GM12878 (cell line): ENCODE results near the gene IL4I1. TPM values are rescaled to one million over a fixed set of nuclear protein-coding genes. Genes with fewer than 3 reads are reported as not detected.

Source experiments
- ATAC-seq: fragments of 200-7000 bp; cut with Tn5 transposase; 3 replicates; pipeline ENCODE4 v1.9.1; 2020; ENCODE audit warnings: mild to moderate bottlenecking, moderate library complexity
- BruUV-seq: library from RNA; stranded (reverse); fragments of 400-500 nt; replicated peaks from 2 replicates; lab custom pipeline; 2021; lab: Mats Ljungman, UMichigan
- CTCF ChIA-PET: fragments of 300-600 bp; sonication (Branson Sonifier 250); formaldehyde crosslinking; extraction: SDS; loops from one replicate; lab custom pipeline; 2021; ENCODE audit warnings: inconsistent platforms; lab: Yijun Ruan, JAX
- POLR2A ChIA-PET: fragments of 350-600 bp; formaldehyde crosslinking; extraction: SDS; loops from one replicate; lab custom pipeline; 2021; ENCODE audit warnings: inconsistent platforms; lab: Charles Lee
- RAD21 ChIA-PET: fragments of 300-600 bp; sonication (Branson Sonifier 250); formaldehyde crosslinking; loops from one replicate; lab custom pipeline; 2023; ENCODE audit warnings: antibody characterized with exemption; ENCODE audit not compliant: unreplicated experiment; lab: Charles Lee
- SMC1A ChIA-PET: fragments of 300-600 bp; sonication (Branson Sonifier 250); formaldehyde crosslinking; loops from one replicate; lab custom pipeline; 2023; ENCODE audit not compliant: unreplicated experiment, uncharacterized antibody; lab: Charles Lee
- DNase-seq: peaks from one replicate; pipeline ENCODE4 v3.0.0-alpha.2; 2011; ENCODE audit warnings: low read depth, low spot score
- FAIRE-seq: peaks from 3 replicates; lab custom pipeline; 2011; peaks lifted over from hg19 to GRCh38; lab: Jason Lieb, UNC
- H2AFZ ChIP-seq: 2 replicates; pipeline ENCODE4 v1.6.0; 2011; ENCODE audit warnings: low read depth, low read length, control low read depth; ENCODE audit not compliant: control insufficient read depth
- H3K27ac ChIP-seq: 2 replicates; pipeline ENCODE4 v1.5.1; 2011; ENCODE audit warnings: control low read depth; ENCODE audit not compliant: control insufficient read depth, insufficient read depth
- H3K27me3 ChIP-seq, 2 experiments: replicated peaks in 1 of 2; 2 replicates each; pipeline versions ENCODE4 v1.6.0 to v1.6.1; 2011; ENCODE audit warnings: low read length in 1 of 2; ENCODE audit not compliant: control insufficient read depth in 2 of 2, insufficient read depth in 2 of 2
- H3K36me3 ChIP-seq, 2 experiments: 2 replicates each; pipeline ENCODE4 v1.5.1; 2011; ENCODE audit warnings: low read length in 1 of 2; ENCODE audit not compliant: control insufficient read depth in 2 of 2, insufficient read depth in 2 of 2
- H3K4me1 ChIP-seq: 2 replicates; pipeline ENCODE4 v1.6.1; 2011; ENCODE audit warnings: mild to moderate bottlenecking, low read length, moderate library complexity, mixed read lengths; ENCODE audit not compliant: control insufficient read depth, insufficient read depth
- H3K4me2 ChIP-seq: 2 replicates; pipeline ENCODE4 v1.6.0; 2011; ENCODE audit warnings: control low read depth; ENCODE audit not compliant: control insufficient read depth, insufficient read depth
- H3K4me3 ChIP-seq: fragments of 200-600 bp; sonication (generic); 2 replicates; pipeline ENCODE4 v1.5.1; 2016
- H3K79me2 ChIP-seq: 2 replicates; pipeline ENCODE4 v1.6.0; 2011; ENCODE audit warnings: low read length; ENCODE audit not compliant: control insufficient read depth, insufficient read depth
- H3K9ac ChIP-seq: 2 replicates; pipeline ENCODE4 v1.8.0; 2011; ENCODE audit warnings: low read length, control low read depth, mixed read lengths; ENCODE audit not compliant: control insufficient read depth, insufficient read depth
- H3K9me3 ChIP-seq: replicated peaks from 3 replicates; pipeline ENCODE4 v1.5.1; 2011; ENCODE audit warnings: mild to moderate bottlenecking, low read length; ENCODE audit not compliant: control insufficient read depth, insufficient read depth
- H4K20me1 ChIP-seq: 2 replicates; pipeline ENCODE4 v1.6.0; 2011; ENCODE audit not compliant: control insufficient read depth, insufficient read depth
- BRCA1 ChIP-seq: IDR thresholded peaks from 2 replicates; pipeline ENCODE4 v1.6.1; 2011; ENCODE audit warnings: low read depth, low read length, improper control_type of control experiment
- CBFB ChIP-seq: IDR thresholded peaks from 2 replicates; pipeline ENCODE4 v1.6.1; 2016; ENCODE audit warnings: antibody characterized with exemption, low read depth
- CREB1 ChIP-seq: IDR thresholded peaks from 2 replicates; pipeline ENCODE4 v1.6.1; 2012; ENCODE audit warnings: low read depth, mild to moderate bottlenecking, inconsistent platforms
- FOXK2 ChIP-seq: fragments of 450-650 bp; IDR thresholded peaks from 2 replicates; pipeline ENCODE4 v1.6.1; 2017; ENCODE audit warnings: mild to moderate bottlenecking, moderate library complexity
- HDAC2 ChIP-seq: fragments of 200-600 bp; sonication (generic); IDR thresholded peaks from 2 replicates; pipeline ENCODE4 v1.6.1; 2017
- JUNB ChIP-seq: IDR thresholded peaks from 2 replicates; pipeline ENCODE4 v1.6.1; 2016; ENCODE audit warnings: antibody characterized with exemption, mild to moderate bottlenecking
- NFXL1 ChIP-seq: fragments of 450-650 bp; IDR thresholded peaks from 2 replicates; pipeline ENCODE4 v1.6.1; 2017; ENCODE audit warnings: antibody characterized with exemption, mild to moderate bottlenecking, borderline replicate concordance
- PAX5 ChIP-seq: IDR thresholded peaks from 2 replicates; pipeline ENCODE4 v1.6.1; 2011; ENCODE audit warnings: low read depth, low read length, borderline replicate concordance
- RELB ChIP-seq: fragments of 450-650 bp; IDR thresholded peaks from 2 replicates; pipeline ENCODE4 v1.6.1; 2017; ENCODE audit warnings: low read depth, mild to moderate bottlenecking, moderate library complexity
- RUNX3 ChIP-seq: IDR thresholded peaks from 2 replicates; pipeline ENCODE4 v1.6.1; 2012; ENCODE audit warnings: low read length, inconsistent platforms
- SKIL ChIP-seq: fragments of 450-650 bp; IDR thresholded peaks from 2 replicates; pipeline ENCODE4 v1.6.1; 2017; ENCODE audit warnings: mild to moderate bottlenecking, low read depth, inconsistent platforms; ENCODE audit not compliant: poor library complexity, severe bottlenecking
- STAT1 ChIP-seq: fragments of 450-650 bp; conservative IDR thresholded peaks from 2 replicates; pipeline ENCODE4 v1.6.1; 2014; ENCODE audit warnings: antibody characterized with exemption, mild to moderate bottlenecking
- TCF3 ChIP-seq: IDR thresholded peaks from 2 replicates; pipeline ENCODE4 v1.6.1; 2012; ENCODE audit warnings: low read depth, mild to moderate bottlenecking, low read length, borderline replicate concordance; ENCODE audit not compliant: insufficient read depth
- ZBTB11 ChIP-seq: fragments of 450-650 bp; formaldehyde crosslinking; IDR thresholded peaks from 2 replicates; pipeline ENCODE4 v1.5.0; 2022; ENCODE audit warnings: mild to moderate bottlenecking, missing genetic modification characterization
- WGBS: methylation state at CpG from one replicate; pipeline ENCODE4 v1.1.6; 2016; ENCODE audit warnings: low lambda C conversion rate; ENCODE audit not compliant: insufficient replicate concordance, insufficient coverage; ENCODE audit errors: missing lambda C conversion rate; 5-methylcytosine and 5-hydroxymethylcytosine counted together
- in situ Hi-C: fragments of 300-500 bp; cut with MboI; formaldehyde crosslinking; loops from 9 replicates; pipeline ENCODE4 v1.14.3; 2018; ENCODE audit warnings: mixed read lengths
- intact Hi-C: fragments of 100-400 bp; cut with micrococcal nuclease; formaldehyde crosslinking; loops from one replicate; pipeline ENCODE4 v1.14.2; 2022; ENCODE audit not compliant: unreplicated experiment
- polyA plus RNA-seq, 11 experiments: library from polyadenylated mRNA; depleted of rRNA in 4 of 11; unstranded in 6 of 11; stranded (reverse) in 5 of 11; fragments of >200 nt; fragmentation: Nextera tagmentation in 4 of 11; fragmentation: Illumina TruSeq in 1 of 11; extraction: Ambion mirVana in 4 of 11; extraction: Trizol in 1 of 11; gene quantifications; 1 replicate in 1 of 11; 2 replicates in 10 of 11; pipeline versions ENCODE4 v1.2.1 to v1.2.3, GENCODE V29; 2011 to 2016; ENCODE audit warnings: inconsistent platforms in 2 of 11, missing spikeins in 2 of 11, low read depth in 1 of 11
- total RNA-seq, 4 experiments: library from RNA; depleted of rRNA in 3 of 4; stranded (reverse); fragments of >200 nt in 3 of 4; fragmentation: Illumina TruSeq in 1 of 4; extraction: Trizol in 1 of 4; gene quantifications; 2 replicates each; pipeline versions ENCODE4 v1.2.1 to v1.2.3, GENCODE V29; 2013 to 2021
- TF ChIP-seq, protein P1 (sequence below): IDR thresholded peaks from 2 replicates; pipeline ENCODE4 v1.6.1; 2011; ENCODE audit warnings: borderline replicate concordance, low read depth, mild to moderate bottlenecking, moderate library complexity, low read length; ENCODE audit not compliant: insufficient read depth, poor library complexity, severe bottlenecking

IL4I1 gene
- total and polyA plus RNA-seq, 10 of the 15 experiments (the other 5 are each of a cell fraction or from before 2014, with no cell fraction given), result 0.62 to 83.8 (median 42.8) TPM

GRCh38 chr19:49843265-49843664 lies 53.4 kb downstream of the IL4I1 start (continued):
- TF ChIP-seq JUNB (no peak), PAX5 (0 out of 2 replicates have a peak, but pooled peaks have one; percentile 39), RELB (peak; percentile 77; the same call in 1 of the 2 replicates), CREB1 (no peak), RUNX3 (peak; percentile 61)
- TF ChIP-seq, protein P1, sequence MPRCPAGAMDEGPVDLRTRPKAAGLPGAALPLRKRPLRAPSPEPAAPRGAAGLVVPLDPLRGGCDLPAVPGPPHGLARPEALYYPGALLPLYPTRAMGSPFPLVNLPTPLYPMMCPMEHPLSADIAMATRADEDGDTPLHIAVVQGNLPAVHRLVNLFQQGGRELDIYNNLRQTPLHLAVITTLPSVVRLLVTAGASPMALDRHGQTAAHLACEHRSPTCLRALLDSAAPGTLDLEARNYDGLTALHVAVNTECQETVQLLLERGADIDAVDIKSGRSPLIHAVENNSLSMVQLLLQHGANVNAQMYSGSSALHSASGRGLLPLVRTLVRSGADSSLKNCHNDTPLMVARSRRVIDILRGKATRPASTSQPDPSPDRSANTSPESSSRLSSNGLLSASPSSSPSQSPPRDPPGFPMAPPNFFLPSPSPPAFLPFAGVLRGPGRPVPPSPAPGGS, result no peak
- TF ChIP-seq, all 136 proteins: peak for 19

GRCh38 chr19:49840736-49841249 lies 55.9 kb downstream of the IL4I1 start:
- ATAC-seq, result no peak
- peaks cover 6 to 10% of the 10 kb centered on the region in 2 experiments for H3K36me3 ChIP-seq
- no peaks in the 10 kb centered on the region for H4K20me1 ChIP-seq
- no peak for DNase-seq
- no peak overlapping the region for H3K27ac ChIP-seq
- BruUV-seq, result no TSS peak
- H3K9ac ChIP-seq, result no peak overlapping the region
- FAIRE-seq, result no peak
- H2AFZ ChIP-seq, result no peak overlapping the region
- CTCF ChIA-PET, result no interaction called here
- intact Hi-C loops, result no loop called here
- peaks cover 13% of the 10 kb centered on the region for H3K4me1 ChIP-seq
- no peaks in the 10 kb centered on the region for H3K79me2 ChIP-seq
- no peaks in the 10 kb centered on the region for H3K27me3 ChIP-seq
- RAD21 ChIA-PET, result interaction anchor here (1.1 kb wide), 1 partner anchor 74 kb away, joined by 6 read pairs; the partner anchor contains the start of gene AP2A1
- in situ Hi-C loops, result no loop called here
- WGBS, result 91% methylated on average over 17 of the region's 17 CpGs
- no peak overlapping the region for H3K4me2 ChIP-seq
- no peaks in the 10 kb centered on the region for H3K9me3 ChIP-seq
- SMC1A ChIA-PET, result no interaction called here
- H3K4me3 ChIP-seq, result no peak overlapping the region
- POLR2A ChIA-PET, result no interaction called here
- TF ChIP-seq CBFB (no peak), SKIL (no peak), BRCA1 (no peak), STAT1 (no peak), FOXK2 (no peak), ZBTB11 (no peak), NFXL1 (no peak), HDAC2 (no peak), TCF3 (no peak)
